ENCODE data around the gene ZDHHC14. TPM values are rescaled to one million over a fixed set of nuclear protein-coding genes. Genes with fewer than 3 reads are reported as not detected.

The ZDHHC14 gene
- total and polyA plus RNA-seq, 3 donors from 2014 or later: 28.5 to 74.9 (median 67.9) TPM

GRCh38 chr6:157411368-157411767 is 30.4 kb downstream of the ZDHHC14 start:
- Histone ChIP-seq H3K4me3 (no peak overlapping the region), H3K36me3 (ENCODE audit: low read depth, missing control alignments) (no peaks in the 10 kb centered on the region), H3K27ac (no peak overlapping the region), H3K4me1 (peaks cover 8% of the 10 kb centered on the region), H3K27me3 (no peaks in the 10 kb centered on the region), H3K9me3 (no peaks in the 10 kb centered on the region)
- WGBS, 2 donors: 79 to 81% methylated on average over 1 of the region's 1 CpG
- no peak for DNase-seq
- TF ChIP-seq POLR2A (IDR thresholded peaks at IDR 0.05) (no peak), CTCF (IDR thresholded peaks at IDR 0.05) (no peak)
- intact Hi-C loops (cut with DNase I; ENCODE audit: low total_unique reads): no loop called here

GRCh38 chr6:157412791-157413190 is 31.8 kb downstream of the ZDHHC14 start:
- peaks cover 3% of the 10 kb centered on the region for H3K4me1 ChIP-seq

GRCh38 chr6:157420497-157420896 is 39.5 kb downstream of the ZDHHC14 start:
- no peaks in the 10 kb centered on the region for H3K9me3 ChIP-seq
- DNase-seq: no peak

More at GRCh38 chr6:157412791-157413190, 31.8 kb downstream of the ZDHHC14 start:
- TF ChIP-seq CTCF (IDR thresholded peaks at IDR 0.05) (no peak), POLR2A (IDR thresholded peaks at IDR 0.05) (no peak)
- Histone ChIP-seq H3K9me3 (no peaks in the 10 kb centered on the region), H3K27ac (no peak overlapping the region), H3K4me3 (no peak overlapping the region), H3K36me3 (ENCODE audit: low read depth, missing control alignments) (no peaks in the 10 kb centered on the region), H3K27me3 (no peaks in the 10 kb centered on the region)
- 45 to 61% methylated on average over 11 of the region's 11 CpGs for WGBS, 2 donors
- intact Hi-C loops (cut with DNase I; ENCODE audit: low total_unique reads): no loop called here
- peak; percentile 58 for DNase-seq

GRCh38 chr6:157424491-157425020 is 43.6 kb downstream of the ZDHHC14 start:
- H3K27me3 ChIP-seq: no peaks in the 10 kb centered on the region
- H3K4me1 ChIP-seq: no peaks in the 10 kb centered on the region
- no peak overlapping the region for H3K4me3 ChIP-seq
- 64 to 74% methylated on average over 11 of the region's 11 CpGs for WGBS, 2 donors
- no peak for TF ChIP-seq POLR2A (IDR thresholded peaks at IDR 0.05)
- TF ChIP-seq CTCF (IDR thresholded peaks at IDR 0.05): no peak
- H3K36me3 ChIP-seq (ENCODE audit: low read depth, missing control alignments): no peaks in the 10 kb centered on the region
- no peak for DNase-seq
- no peak overlapping the region for H3K27ac ChIP-seq
- H3K9me3 ChIP-seq: no peaks in the 10 kb centered on the region
- intact Hi-C loops (cut with DNase I; ENCODE audit: low total_unique reads): no loop called here

More at GRCh38 chr6:157420497-157420896, 39.5 kb downstream of the ZDHHC14 start:
- TF ChIP-seq CTCF (IDR thresholded peaks at IDR 0.05) (no peak), POLR2A (IDR thresholded peaks at IDR 0.05) (no peak)
- Histone ChIP-seq H3K27ac (no peak overlapping the region), H3K4me3 (no peak overlapping the region), H3K36me3 (ENCODE audit: low read depth, missing control alignments) (no peaks in the 10 kb centered on the region), H3K27me3 (no peaks in the 10 kb centered on the region), H3K4me1 (no peaks in the 10 kb centered on the region)
- WGBS, 2 donors: 82 to 83% methylated on average over 8 of the region's 8 CpGs
- intact Hi-C loops (cut with DNase I; ENCODE audit: low total_unique reads): no loop called here

GRCh38 chr6:157427969-157428368 is 47.0 kb downstream of the ZDHHC14 start:
- WGBS, 2 donors: 77 to 82% methylated on average over 7 of the region's 7 CpGs
- Histone ChIP-seq H3K4me3 (no peak overlapping the region), H3K36me3 (ENCODE audit: low read depth, missing control alignments) (no peaks in the 10 kb centered on the region), H3K4me1 (no peaks in the 10 kb centered on the region), H3K27me3 (no peaks in the 10 kb centered on the region), H3K9me3 (no peaks in the 10 kb centered on the region), H3K27ac (no peak overlapping the region)
- intact Hi-C loops (cut with DNase I; ENCODE audit: low total_unique reads): no loop called here
- DNase-seq: no peak
- no peak for TF ChIP-seq POLR2A (IDR thresholded peaks at IDR 0.05)
- TF ChIP-seq CTCF (IDR thresholded peaks at IDR 0.05): no peak
